Mesothelial cell of epicardium (in vitro differentiated cells): ENCODE results near the gene ARRDC2. TPM values are rescaled to one million over a fixed set of nuclear protein-coding genes. Genes with fewer than 3 reads are reported as not detected.
"Not testable (repeated sequence)": the region's sequence is repeated elsewhere in the genome, so short reads cannot be mapped to it uniquely, and the experiment has no call there.

ENCODE experiments used
- DNase-seq, 2 experiments: peaks; one replicate each; pipeline ENCODE4 v3.0.0; 2021; ENCODE audit warnings: low spot score in 2 of 2; ENCODE audit not compliant: unreplicated experiment in 2 of 2
- H3K27ac Mint-ChIP-seq: 2 replicates; pipeline ENCODE4 v1.8.0; 2021; ENCODE audit warnings: mixed read lengths
- H3K27me3 Mint-ChIP-seq: 2 replicates; pipeline ENCODE4 v1.8.0; 2021; ENCODE audit warnings: low read depth, mixed read lengths
- H3K36me3 Mint-ChIP-seq: 2 replicates; pipeline ENCODE4 v1.8.0; 2021; ENCODE audit warnings: mixed read lengths
- H3K4me1 Mint-ChIP-seq: 2 replicates; pipeline ENCODE4 v1.8.0; 2021; ENCODE audit warnings: mixed read lengths
- H3K4me3 Mint-ChIP-seq: 2 replicates; pipeline ENCODE4 v1.8.0; 2021; ENCODE audit warnings: mild to moderate bottlenecking, moderate library complexity, mixed read lengths
- H3K9me3 Mint-ChIP-seq: 2 replicates; pipeline ENCODE4 v1.8.0; 2021; ENCODE audit warnings: mixed read lengths
- CTCF ChIP-seq: fragments of 200-600 bp; sonication (generic); IDR thresholded peaks from one replicate; pipeline ENCODE4 v1.5.0; 2021; ENCODE audit warnings: antibody characterized with exemption; ENCODE audit not compliant: unreplicated experiment
- total RNA-seq: library from RNA; stranded (reverse); gene quantifications from 3 replicates; pipeline ENCODE4 v1.2.1, GENCODE V29; 2021

The ARRDC2 gene
- total RNA-seq, 1 donor from 2014 or later: 4.0 TPM

GRCh38 chr19:18000915-18001776 lies 6.8 kb upstream of the ARRDC2 start:
- Mint-ChIP-seq H3K27ac (no peak overlapping the region), H3K36me3 (peaks cover 4% of the 10 kb centered on the region), H3K4me1 (peaks cover 2% of the 10 kb centered on the region), H3K9me3 (no peaks in the 10 kb centered on the region), H3K27me3 (peaks cover 43% of the 10 kb centered on the region), H3K4me3 (peak overlapping the region; percentile 52)
- DNase-seq: peak in 1 of 2 experiments; percentile 69
- no peak for TF ChIP-seq CTCF

- H3K9me3 Mint-ChIP-seq: no peaks in the 10 kb centered on the region
- H3K4me3 Mint-ChIP-seq: peak overlapping the region; percentile 52
- H3K36me3 Mint-ChIP-seq: peaks cover 4% of the 10 kb centered on the region
- peaks cover 45% of the 10 kb centered on the region for H3K27me3 Mint-ChIP-seq
- no peak for TF ChIP-seq CTCF
- H3K27ac Mint-ChIP-seq: no peak overlapping the region
- no peak for DNase-seq
- peaks cover 4% of the 10 kb centered on the region for H3K4me1 Mint-ChIP-seq
Measured at GRCh38 chr19:18001777-18002345, 6.1 kb upstream of the ARRDC2 start.

DNA sequence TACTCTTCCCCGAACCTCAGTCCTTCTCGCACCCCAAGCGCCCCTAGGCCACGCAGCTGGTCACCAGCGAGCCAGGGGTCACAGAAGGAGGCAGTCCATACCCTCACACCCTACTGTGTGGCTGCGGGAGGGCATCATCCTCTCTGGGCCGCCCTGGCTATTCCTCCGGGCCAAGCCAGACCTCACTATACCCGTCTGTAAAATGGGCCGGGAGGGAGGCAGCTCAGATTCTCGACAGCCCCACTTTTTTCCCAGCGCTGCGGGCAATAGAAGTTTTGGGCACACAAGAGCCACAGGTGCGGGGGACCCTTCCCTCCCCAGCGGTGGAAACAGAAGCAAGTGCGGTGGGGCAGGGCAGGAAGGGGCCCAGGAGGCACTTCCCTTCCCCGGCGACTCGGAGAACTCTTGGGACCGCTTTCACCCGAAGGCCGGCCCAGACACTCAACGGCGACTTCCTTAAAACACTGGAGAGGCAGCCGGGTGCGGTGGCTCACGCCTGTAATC lies 5.6 kb upstream of the ARRDC2 start:
- Mint-ChIP-seq H3K27ac (no peak overlapping the region), H3K9me3 (no peaks in the 10 kb centered on the region), H3K36me3 (peaks cover 4% of the 10 kb centered on the region), H3K4me3 (no peak overlapping the region), H3K27me3 (peaks cover 46% of the 10 kb centered on the region), H3K4me1 (peaks cover 8% of the 10 kb centered on the region)
- no peak for DNase-seq
- no peak for TF ChIP-seq CTCF

- peaks cover 28% of the 10 kb centered on the region for H3K27me3 Mint-ChIP-seq
- not testable (repeated sequence) for H3K9me3 Mint-ChIP-seq, DNase-seq, H3K27ac Mint-ChIP-seq, H3K36me3 Mint-ChIP-seq, H3K4me3 Mint-ChIP-seq, H3K4me1 Mint-ChIP-seq
Measured at GRCh38 chr19:18005750-18006149, 2.2 kb upstream of the ARRDC2 start.

- Mint-ChIP-seq H3K4me3 (peak overlapping the region; percentile 77), H3K4me1 (peaks cover 6% of the 10 kb centered on the region), H3K27ac (peak overlapping the region; percentile 95), H3K9me3 (no peaks in the 10 kb centered on the region), H3K36me3 (peaks cover 2% of the 10 kb centered on the region), H3K27me3 (peaks cover 19% of the 10 kb centered on the region)
- DNase-seq: peak; percentile 58 to 91
- peak; percentile 88 for TF ChIP-seq CTCF
Measured at GRCh38 chr19:18007044-18007916, 690 bp upstream of the ARRDC2 start.
